Loucy (cell line): ENCODE measurements around the gene LHFPL2.

ENCODE experiments used
- EZH2phosphoT487 ChIP-seq: fragments of 200-600 bp; IDR thresholded peaks from 2 replicates; pipeline ENCODE4 v1.6.1; 2018; ENCODE audit warnings: antibody characterized with exemption, mild to moderate bottlenecking, moderate library complexity, borderline replicate concordance
- TF ChIP-seq, protein P1 (sequence below): fragments of 200-600 bp; sonication (generic); conservative IDR thresholded peaks from 2 replicates; pipeline ENCODE4 v1.5.1; 2014; ENCODE audit warnings: mild to moderate bottlenecking, antibody characterized with exemption, low read length

DNA sequence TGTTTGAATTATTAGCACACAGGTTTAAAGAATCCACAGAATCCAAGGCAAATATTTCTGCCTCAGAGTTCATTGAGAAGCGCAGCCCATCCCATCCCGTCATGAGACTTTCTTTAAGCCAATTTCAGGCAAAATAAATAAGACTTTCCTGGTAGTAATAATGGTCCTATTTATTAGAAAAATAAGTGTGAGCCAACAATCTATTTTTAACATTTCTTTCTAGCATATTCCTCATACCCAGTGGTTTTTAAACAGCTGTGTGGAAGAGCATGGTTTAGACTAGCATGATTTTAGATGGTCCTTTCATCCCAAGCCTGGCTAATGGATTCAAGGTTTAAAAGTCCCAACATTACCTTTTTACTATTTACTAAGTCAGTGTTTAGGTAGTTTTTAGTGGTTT, 162.4 kb downstream of the LHFPL2 start:
- TF ChIP-seq, protein P1, sequence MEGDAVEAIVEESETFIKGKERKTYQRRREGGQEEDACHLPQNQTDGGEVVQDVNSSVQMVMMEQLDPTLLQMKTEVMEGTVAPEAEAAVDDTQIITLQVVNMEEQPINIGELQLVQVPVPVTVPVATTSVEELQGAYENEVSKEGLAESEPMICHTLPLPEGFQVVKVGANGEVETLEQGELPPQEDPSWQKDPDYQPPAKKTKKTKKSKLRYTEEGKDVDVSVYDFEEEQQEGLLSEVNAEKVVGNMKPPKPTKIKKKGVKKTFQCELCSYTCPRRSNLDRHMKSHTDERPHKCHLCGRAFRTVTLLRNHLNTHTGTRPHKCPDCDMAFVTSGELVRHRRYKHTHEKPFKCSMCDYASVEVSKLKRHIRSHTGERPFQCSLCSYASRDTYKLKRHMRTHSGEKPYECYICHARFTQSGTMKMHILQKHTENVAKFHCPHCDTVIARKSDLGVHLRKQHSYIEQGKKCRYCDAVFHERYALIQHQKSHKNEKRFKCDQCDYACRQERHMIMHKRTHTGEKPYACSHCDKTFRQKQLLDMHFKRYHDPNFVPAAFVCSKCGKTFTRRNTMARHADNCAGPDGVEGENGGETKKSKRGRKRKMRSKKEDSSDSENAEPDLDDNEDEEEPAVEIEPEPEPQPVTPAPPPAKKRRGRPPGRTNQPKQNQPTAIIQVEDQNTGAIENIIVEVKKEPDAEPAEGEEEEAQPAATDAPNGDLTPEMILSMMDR = no peak
- TF ChIP-seq EZH2phosphoT487 = no peak
